Pancreas (tissue), 10 donors: ENCODE results near the gene MECR. TPM values are rescaled to one million over a fixed set of nuclear protein-coding genes. Genes with fewer than 3 reads are reported as not detected.

Experiments used
- ATAC-seq, 4 donors: fragments of 200-7000 bp; cut with Tn5 transposase; one replicate each; pipeline versions ENCODE4 v1.8.0 to v1.9.1; 2020; ENCODE audit warnings: mild to moderate bottlenecking in 4 of 4, moderate library complexity in 4 of 4
- DNase-seq, 6 donors: peaks; one replicate each; pipeline ENCODE4 v3.0.0-alpha.2; 2020
- FAIRE-seq: peaks from 2 replicates; lab custom pipeline; 2012; peaks lifted over from hg19 to GRCh38; lab: Jason Lieb, UNC
- H3K27ac ChIP-seq, 4 donors: fragments of 200-600 bp; sonication (generic); 1 replicate in 3 of 4; 2 replicates in 1 of 4; pipeline versions ENCODE4 v1.5.0 to v1.8.0; 2020
- H3K27me3 ChIP-seq, 4 donors: fragments of 200-600 bp; one replicate each; pipeline ENCODE4 v1.8.0; 2021
- H3K36me3 ChIP-seq, 3 donors: fragments of 200-600 bp; sonication (generic) in 1 of 3; one replicate each; pipeline versions ENCODE4 v1.5.0 to v1.8.0; 2020 to 2021
- H3K4me1 ChIP-seq, 3 donors: fragments of 200-600 bp; one replicate each; pipeline ENCODE4 v1.8.0; 2021
- H3K4me3 ChIP-seq, 4 donors: fragments of 200-600 bp; sonication (generic) in 2 of 4; one replicate each; pipeline versions ENCODE4 v1.5.0 to v1.8.0; 2020 to 2021
- H3K9me3 ChIP-seq, 4 donors: fragments of 200-600 bp; one replicate each; pipeline ENCODE4 v1.8.0; 2021
- whole genome bisulfite sequencing, 2 donors: extraction: QIAGEN DNeasy Blood & Tissue Kit; methylation state at CpG; one replicate each; pipeline ENCODE4 v1.1.7; 2013; 5-methylcytosine and 5-hydroxymethylcytosine counted together
- intact Hi-C, 3 donors: fragments of 100-400 bp; cut with DNase I; formaldehyde crosslinking; loops; one replicate each; pipeline versions ENCODE4 v1.11.1 to v1.14.2; 2022
- polyA plus RNA-seq, 2 donors: library from polyadenylated mRNA; stranded (reverse); fragments of 200-250 nt; gene quantifications; one replicate each; pipeline ENCODE4 v1.2.3, GENCODE V29; 2013
- total RNA-seq, 6 donors: library from RNA; stranded (reverse); fragmentation: NEBNext Ultra II Directional in 4 of 6; extraction: Animal tissue kit (Norgen Biotek cat#: 25700) in 4 of 6; gene quantifications; one replicate each; pipeline versions ENCODE4 v1.2.1 to v1.2.4, GENCODE V29; 2021 to 2023
- TF ChIP-seq, protein P1 (sequence below), 4 donors: fragments of 200-600 bp; sonication (generic) in 3 of 4; IDR thresholded peaks; one replicate each; pipeline versions ENCODE4 v1.5.0 to v1.8.0; 2021; ENCODE audit warnings: antibody characterized with exemption in 4 of 4
- donor health status: healthy with polysubstance abuse.
- donor health status: DM: no; HTN: no; CAD: no; lungs with moderate emphysema.
- donor health status: DM: no; HTN: no; CAD: no.
- donor health status: control.
- donor health status: control.
- donor health status: Bipolar disorder and iron deficiency.
- donor health status: DM: yes; HTN: yes; CAD: no.
- donor health status: DM: no; HTN: no; CAD: no.
- donor health status: DM: no; HTN: no; CAD: no.
- donor health status: DM: yes; HTN: yes; CAD: no.

The MECR gene
- total and polyA plus RNA-seq, 8 donors, result 9.0 to 19.6 (median 10.5) TPM

DNA sequence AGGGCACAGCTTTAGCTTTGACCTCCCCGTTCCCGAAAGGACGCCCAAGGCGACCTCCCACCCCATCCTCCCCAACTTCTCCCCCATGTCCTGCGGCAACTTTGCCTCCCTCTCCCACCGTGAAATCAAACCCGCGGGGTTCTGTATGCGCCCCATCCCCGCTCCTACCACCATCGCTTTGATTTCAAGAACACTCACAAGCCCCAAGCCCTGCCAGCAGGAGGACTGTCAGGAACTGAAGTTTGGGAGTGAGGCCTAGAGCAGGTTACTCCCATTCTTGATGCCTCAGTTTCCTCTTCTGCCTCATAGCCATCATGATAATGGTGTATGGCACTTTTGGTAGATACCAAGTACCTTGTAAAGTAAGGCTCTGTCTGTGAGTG, 7.9 kb upstream of the MECR start:
- Histone ChIP-seq H3K36me3 (no peaks in the 10 kb centered on the region), H3K4me3 (peak overlapping the region in 3 of 4 donors; percentile 30 to 72 (median 70)), H3K27ac (peak overlapping the region in 3 of 4 donors; percentile 22 to 55 (median 47)), H3K9me3 (no peaks in the 10 kb centered on the region), H3K27me3 (no peaks in the 10 kb centered on the region), H3K4me1 (no peaks in the 10 kb centered on the region)
- intact Hi-C loops, result loop anchor here in 1 of 3 donors (5.0 to 10.0 kb wide), 2 partner anchors 1136 to 1474 kb away; no protein-coding TSS in a partner anchor
- 70 to 72% methylated on average over 11 of the region's 11 CpGs for WGBS, 2 donors
- TF ChIP-seq, protein P1, sequence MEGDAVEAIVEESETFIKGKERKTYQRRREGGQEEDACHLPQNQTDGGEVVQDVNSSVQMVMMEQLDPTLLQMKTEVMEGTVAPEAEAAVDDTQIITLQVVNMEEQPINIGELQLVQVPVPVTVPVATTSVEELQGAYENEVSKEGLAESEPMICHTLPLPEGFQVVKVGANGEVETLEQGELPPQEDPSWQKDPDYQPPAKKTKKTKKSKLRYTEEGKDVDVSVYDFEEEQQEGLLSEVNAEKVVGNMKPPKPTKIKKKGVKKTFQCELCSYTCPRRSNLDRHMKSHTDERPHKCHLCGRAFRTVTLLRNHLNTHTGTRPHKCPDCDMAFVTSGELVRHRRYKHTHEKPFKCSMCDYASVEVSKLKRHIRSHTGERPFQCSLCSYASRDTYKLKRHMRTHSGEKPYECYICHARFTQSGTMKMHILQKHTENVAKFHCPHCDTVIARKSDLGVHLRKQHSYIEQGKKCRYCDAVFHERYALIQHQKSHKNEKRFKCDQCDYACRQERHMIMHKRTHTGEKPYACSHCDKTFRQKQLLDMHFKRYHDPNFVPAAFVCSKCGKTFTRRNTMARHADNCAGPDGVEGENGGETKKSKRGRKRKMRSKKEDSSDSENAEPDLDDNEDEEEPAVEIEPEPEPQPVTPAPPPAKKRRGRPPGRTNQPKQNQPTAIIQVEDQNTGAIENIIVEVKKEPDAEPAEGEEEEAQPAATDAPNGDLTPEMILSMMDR (IDR thresholded peaks at IDR 0.05), result no peak
- ATAC-seq (no peak), DNase-seq (no peak), FAIRE-seq (no peak)

DNA sequence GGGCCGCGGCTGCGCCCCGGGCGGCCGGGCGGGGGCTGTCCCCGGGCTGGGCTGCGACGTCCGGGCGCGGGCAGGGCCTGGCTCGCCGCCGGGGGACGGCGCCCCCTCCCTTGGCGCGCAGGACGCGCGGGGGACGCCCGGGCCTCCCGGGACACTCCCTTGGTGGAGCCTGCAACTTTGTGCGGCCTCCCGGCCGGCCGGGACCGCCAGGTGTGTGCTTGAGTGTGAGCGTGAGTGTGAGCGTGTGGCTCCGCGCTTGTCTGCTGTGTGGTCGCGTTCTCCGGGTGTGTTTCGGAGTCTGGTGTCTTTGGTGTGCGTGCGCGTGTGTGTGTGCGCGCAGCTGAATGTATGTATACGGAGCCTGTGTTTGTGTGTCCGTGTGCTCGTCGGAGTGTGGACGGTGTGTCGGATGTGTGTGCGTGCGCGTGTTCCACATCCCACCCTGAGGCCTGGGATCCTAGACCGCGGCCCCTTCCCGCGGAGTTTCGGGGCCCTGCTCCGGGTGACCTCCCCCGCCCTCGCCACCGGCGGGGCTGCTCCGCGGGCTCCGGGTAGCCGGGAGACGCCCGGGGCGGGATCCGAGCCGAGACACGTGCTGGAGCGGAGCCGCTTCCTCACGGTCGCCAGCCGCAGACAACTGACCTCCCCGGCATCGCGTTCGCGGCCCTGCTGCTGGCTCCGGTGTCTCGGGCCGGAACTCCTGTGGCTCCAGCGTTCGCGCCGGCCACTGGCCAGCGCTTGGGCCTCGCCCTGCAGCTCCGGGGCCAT, 7.3 kb upstream of the MECR start:
- no peaks in the 10 kb centered on the region for H3K4me1 ChIP-seq
- no peaks in the 10 kb centered on the region for H3K9me3 ChIP-seq
- H3K36me3 ChIP-seq, result no peaks in the 10 kb centered on the region
- 3 to 5% methylated on average over 62 to 93 of the region's 93 CpGs for WGBS, 2 donors
- H3K27ac ChIP-seq, result peak overlapping the region; percentile 22 to 55 (median 36)
- TF ChIP-seq, protein P1 (IDR thresholded peaks at IDR 0.05), result no peak
- no peaks in the 10 kb centered on the region for H3K27me3 ChIP-seq
- H3K4me3 ChIP-seq, result peak overlapping the region; percentile 30 to 72 (median 56)
- ATAC-seq (peak; percentile 9 to 54 (median 34)), DNase-seq (peak in 5 of 6 donors; percentile 25 to 80 (median 58)), FAIRE-seq (no peak)
- intact Hi-C loops, result loop anchor here in 1 of 3 donors (5.0 to 10.0 kb wide), 2 partner anchors 1137 to 1474 kb away; no protein-coding TSS in a partner anchor

DNA sequence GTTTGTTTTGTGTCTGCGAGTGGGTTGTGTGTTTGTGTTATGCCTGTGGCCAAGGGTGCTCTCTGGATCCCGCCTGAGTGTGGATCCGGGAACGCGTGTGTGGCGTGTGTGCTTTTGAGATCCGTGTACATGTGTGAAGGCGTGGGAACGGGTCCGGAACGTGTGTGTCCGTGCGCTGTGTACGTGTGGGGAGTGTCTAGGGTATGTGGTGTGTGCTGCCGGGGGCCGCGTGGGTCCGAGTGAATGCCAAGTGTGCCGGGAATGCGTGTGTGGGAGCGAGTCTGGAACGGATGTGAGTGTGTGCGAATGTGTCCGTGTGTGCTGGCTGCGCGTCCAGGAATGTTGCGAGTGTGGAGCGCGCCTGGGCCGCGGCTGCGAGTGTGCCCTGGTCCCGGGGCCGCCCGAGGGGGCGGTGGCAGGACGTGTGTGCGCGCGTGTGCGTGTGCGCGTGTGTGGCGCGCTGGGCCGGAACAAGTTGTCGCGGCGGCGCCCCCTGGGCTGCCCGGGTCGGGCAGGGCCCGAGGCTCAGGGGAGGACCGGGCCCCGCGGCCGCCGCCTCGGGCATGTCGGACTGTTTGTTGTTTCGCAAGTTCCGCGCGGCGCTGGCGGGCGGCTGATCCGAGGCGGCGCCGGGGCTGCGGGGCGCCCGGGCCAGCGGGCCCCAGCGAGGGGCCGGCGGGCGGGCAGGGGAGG, 6.5 kb upstream of the MECR start:
- DNase-seq (peak in 5 of 6 donors; percentile 56 to 83 (median 67)), ATAC-seq (peak; percentile 49 to 60 (median 54)), FAIRE-seq (no peak)
- 0 to 1% methylated on average over 63 to 79 of the region's 79 CpGs for WGBS, 2 donors
- Histone ChIP-seq H3K27ac (peak overlapping the region; percentile 5 to 58 (median 46)), H3K36me3 (no peaks in the 10 kb centered on the region), H3K4me3 (peak overlapping the region; percentile 43 to 72 (median 62)), H3K9me3 (no peaks in the 10 kb centered on the region), H3K4me1 (no peaks in the 10 kb centered on the region), H3K27me3 (no peaks in the 10 kb centered on the region)
- intact Hi-C loops, result loop anchor here in 1 of 3 donors (5.0 to 10.0 kb wide), 2 partner anchors 1138 to 1475 kb away; no protein-coding TSS in a partner anchor
- TF ChIP-seq, protein P1 (IDR thresholded peaks at IDR 0.05), result no peak

DNA sequence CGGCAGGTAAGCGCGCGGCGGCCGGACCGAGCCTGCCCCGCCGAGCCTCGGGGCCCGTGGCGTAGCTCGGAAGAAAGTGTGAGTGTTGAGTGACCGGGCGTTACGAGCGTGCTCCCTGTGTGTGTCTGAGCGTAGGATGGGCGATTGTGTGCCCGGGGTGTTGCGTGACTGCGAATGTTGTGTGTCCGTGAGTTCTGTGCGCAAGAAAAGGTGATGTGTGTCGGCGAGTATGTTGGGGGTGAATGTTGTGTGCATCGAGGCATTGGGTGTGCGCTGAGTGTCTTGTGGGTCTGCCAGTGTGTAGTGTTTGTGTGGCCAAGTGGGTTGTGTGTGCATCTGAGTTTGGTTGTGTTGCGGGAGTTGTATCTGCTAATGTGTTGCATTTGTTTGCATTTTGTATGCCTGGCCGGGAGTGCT, 6.0 kb upstream of the MECR start:
- no peak for FAIRE-seq
- intact Hi-C loops, result loop anchor here in 1 of 3 donors (5.0 to 10.0 kb wide), 2 partner anchors 1138 to 1476 kb away; no protein-coding TSS in a partner anchor
- peak overlapping the region in 3 of 4 donors; percentile 31 to 58 (median 48) for H3K27ac ChIP-seq

More for the DNA sequence above, 6.0 kb upstream of the MECR start:
- WGBS, 2 donors, result 0% methylated on average over 30 of the region's 30 CpGs
- H3K9me3 ChIP-seq, result no peaks in the 10 kb centered on the region
- no peaks in the 10 kb centered on the region for H3K4me1 ChIP-seq
- H3K4me3 ChIP-seq, result peak overlapping the region; percentile 43 to 72 (median 62)
- H3K36me3 ChIP-seq, result no peaks in the 10 kb centered on the region
- H3K27me3 ChIP-seq, result no peaks in the 10 kb centered on the region
- TF ChIP-seq, protein P1 (IDR thresholded peaks at IDR 0.05), result no peak
- ATAC-seq, result peak in 3 of 4 donors; percentile 3 to 37 (median 37)
- DNase-seq, result peak in 1 of 6 donors; percentile 82
